ENCODE measurements around the gene ADIPOR1.

ADIPOR1 gene

GRCh38 chr1:202972046-202972445 is 13.9 kb upstream of the ADIPOR1 start:
- no peak for DNase-seq (ENCODE audit: low spot score)

GRCh38 chr1:202968895-202969295 is 10.8 kb upstream of the ADIPOR1 start:
- DNase-seq (ENCODE audit: low spot score): peak; percentile 63

- no peak for DNase-seq (ENCODE audit: low spot score)
Measured at GRCh38 chr1:202968351-202968750, 10.2 kb upstream of the ADIPOR1 start.

- DNase-seq (ENCODE audit: low spot score): no peak
Measured at GRCh38 chr1:202967684-202968281, 9.7 kb upstream of the ADIPOR1 start.

GRCh38 chr1:202966006-202966898 is 8.1 kb upstream of the ADIPOR1 start:
- DNase-seq (ENCODE audit: low spot score): no peak

GRCh38 chr1:202965422-202965821 is 7.3 kb upstream of the ADIPOR1 start:
- no peak for DNase-seq (ENCODE audit: low spot score)

GRCh38 chr1:202964791-202965410 is 6.8 kb upstream of the ADIPOR1 start:
- no peak for DNase-seq (ENCODE audit: low spot score)

GRCh38 chr1:202961220-202961880 is 3.2 kb upstream of the ADIPOR1 start:
- no peak for DNase-seq (ENCODE audit: low spot score)

GRCh38 chr1:202959276-202959620 is 1.1 kb upstream of the ADIPOR1 start:
- DNase-seq (ENCODE audit: low spot score): no peak

GRCh38 chr1:202958544-202959275 is 598 bp upstream of the ADIPOR1 start:
- no peak for DNase-seq (ENCODE audit: low spot score)

GRCh38 chr1:202956969-202957368 is 1.1 kb downstream of the ADIPOR1 start:
- no peak for DNase-seq (ENCODE audit: low spot score)

- DNase-seq (ENCODE audit: low spot score): no peak
Measured at GRCh38 chr1:202954057-202954745, 3.9 kb downstream of the ADIPOR1 start.

- DNase-seq (ENCODE audit: low spot score): no peak
Measured at GRCh38 chr1:202953392-202953791, 4.7 kb downstream of the ADIPOR1 start.

GRCh38 chr1:202952818-202953217 is 5.3 kb downstream of the ADIPOR1 start:
- DNase-seq (ENCODE audit: low spot score): peak; percentile 94

GRCh38 chr1:202952099-202952498 is 6.0 kb downstream of the ADIPOR1 start:
- no peak for DNase-seq (ENCODE audit: low spot score)

- no peak for DNase-seq (ENCODE audit: low spot score)
Measured at GRCh38 chr1:202951437-202951836, 6.7 kb downstream of the ADIPOR1 start.

GRCh38 chr1:202945483-202945882 is 12.6 kb downstream of the ADIPOR1 start:
- no peak for DNase-seq (ENCODE audit: low spot score)

GRCh38 chr1:202944438-202944921 is 13.6 kb downstream of the ADIPOR1 start:
- DNase-seq (ENCODE audit: low spot score): no peak

- no peak for DNase-seq (ENCODE audit: low spot score)
Measured at GRCh38 chr1:202942426-202942825, 15.7 kb downstream of the ADIPOR1 start.

GRCh38 chr1:202941372-202941771 is 16.7 kb downstream of the ADIPOR1 start:
- no peak for DNase-seq (ENCODE audit: low spot score)

- DNase-seq (ENCODE audit: low spot score): no peak
Measured at GRCh38 chr1:202940561-202940960, 17.6 kb downstream of the ADIPOR1 start.

All from COLO829 (cell line).